ENCODE data around the gene ESYT1. TPM values are rescaled to one million over a fixed set of nuclear protein-coding genes. Genes with fewer than 3 reads are reported as not detected.
A peak's percentile ranks its signal among the peaks of the same experiment; 100 is the strongest.

The ESYT1 gene
- total and polyA plus RNA-seq, 9 of the 15 experiments (the other 6 are each of a cell fraction or from before 2014, with no cell fraction given) = 132 to 420 (median 164) TPM

DNA sequence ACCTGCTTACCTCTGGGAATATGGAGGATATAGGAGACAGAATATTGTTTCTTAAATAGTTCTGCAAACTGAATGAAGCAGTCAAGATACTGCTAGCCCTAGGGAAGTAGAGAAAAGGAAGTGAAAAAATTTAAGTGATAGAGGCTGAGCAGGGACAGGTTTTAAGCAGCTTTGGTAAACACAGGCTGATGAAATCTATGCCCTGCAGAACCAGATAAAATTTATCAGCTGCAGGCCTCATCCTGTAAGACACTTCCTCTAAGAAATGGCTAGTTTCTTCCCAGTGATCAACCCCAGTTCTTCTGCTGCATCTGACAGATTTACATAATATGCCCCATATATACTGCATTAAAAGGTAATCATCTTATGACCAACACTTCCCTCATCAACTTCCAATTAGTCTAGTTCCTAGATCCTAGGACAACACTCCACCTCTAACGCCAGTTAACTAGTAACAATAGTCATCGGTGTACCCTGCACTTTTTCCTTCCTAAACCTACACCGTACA, 1.3 kb upstream of the ESYT1 start (continued):
- TF ChIP-seq, protein P1, sequence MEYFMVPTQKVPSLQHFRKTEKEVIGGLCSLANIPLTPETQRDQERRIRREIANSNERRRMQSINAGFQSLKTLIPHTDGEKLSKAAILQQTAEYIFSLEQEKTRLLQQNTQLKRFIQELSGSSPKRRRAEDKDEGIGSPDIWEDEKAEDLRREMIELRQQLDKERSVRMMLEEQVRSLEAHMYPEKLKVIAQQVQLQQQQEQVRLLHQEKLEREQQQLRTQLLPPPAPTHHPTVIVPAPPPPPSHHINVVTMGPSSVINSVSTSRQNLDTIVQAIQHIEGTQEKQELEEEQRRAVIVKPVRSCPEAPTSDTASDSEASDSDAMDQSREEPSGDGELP (CRISPR knock-in tag; IDR thresholded peaks at IDR 0.05; ENCODE audit: borderline replicate concordance) = no peak
- TF ChIP-seq PHF8 (IDR thresholded peaks at IDR 0.05; ENCODE audit: borderline replicate concordance, low read length) = no peak
- TF ChIP-seq BDP1 (IDR thresholded peaks at IDR 0.05; ENCODE audit: insufficient read depth, insufficient read length) = no peak
- no peak for TF ChIP-seq NFXL1 (CRISPR knock-in tag; IDR thresholded peaks at IDR 0.05)
- no peak for TF ChIP-seq GATAD2A (IDR thresholded peaks at IDR 0.05)
- no peak for TF ChIP-seq ZNF609 (CRISPR knock-in tag; IDR thresholded peaks at IDR 0.05; ENCODE audit: borderline replicate concordance)
- no peak for TF ChIP-seq TAF1 (IDR thresholded peaks at IDR 0.05; ENCODE audit: control insufficient read depth, extremely low read depth, insufficient read depth, low read length, severe bottlenecking)
- peak; percentile 22 for TF ChIP-seq POLR2B (IDR thresholded peaks at IDR 0.05; ENCODE audit: low read depth, partially characterized antibody)
- TF ChIP-seq NR3C1 (CRISPR knock-in tag; IDR thresholded peaks at IDR 0.05) = no peak
- TF ChIP-seq TEAD4 (IDR thresholded peaks at IDR 0.05; ENCODE audit: low read length) = peak; percentile 95
- TF ChIP-seq TEAD4 (CRISPR knock-in tag; IDR thresholded peaks at IDR 0.05; ENCODE audit: borderline replicate concordance) = no peak
- TF ChIP-seq DIDO1 (tag; IDR thresholded peaks at IDR 0.05; ENCODE audit: low read depth) = no peak
- TF ChIP-seq DMBX1 (CRISPR knock-in tag; IDR thresholded peaks at IDR 0.05; ENCODE audit: borderline replicate concordance) = no peak
- TF ChIP-seq ZNF785 (CRISPR knock-in tag; IDR thresholded peaks at IDR 0.05) = no peak
- TF ChIP-seq MAZ (CRISPR knock-in tag; conservative IDR thresholded peaks at IDR 0.05 in 1 of 2, IDR thresholded peaks at IDR 0.05 in 1 of 2) = no peak
- TF ChIP-seq MCM7 (IDR thresholded peaks at IDR 0.05) = no peak
- TF ChIP-seq ZC3H11A (IDR thresholded peaks at IDR 0.05; ENCODE audit: low read depth, low read length) = no peak
- no peak for TF ChIP-seq ZNF586 (CRISPR knock-in tag; conservative IDR thresholded peaks at IDR 0.05)
- TF ChIP-seq ZNF143 (CRISPR knock-in tag; IDR thresholded peaks at IDR 0.05) = no peak
- TF ChIP-seq ZNF146 (CRISPR knock-in tag; IDR thresholded peaks at IDR 0.05; ENCODE audit: unreplicated experiment) = no peak
- TF ChIP-seq FOXA3 (CRISPR knock-in tag; conservative IDR thresholded peaks at IDR 0.05 in 1 of 2, IDR thresholded peaks at IDR 0.05 in 1 of 2) = peak; percentile 93 to 99
- TF ChIP-seq EZH2 (IDR thresholded peaks at IDR 0.05; ENCODE audit: borderline replicate concordance, low read depth, low read length) = no peak

All from K562 (cell line).